IMR-90 (cell line): ENCODE data around the gene CHMP4B. TPM values are rescaled to one million over a fixed set of nuclear protein-coding genes. Genes with fewer than 3 reads are reported as not detected.

Source experiments
- ATAC-seq: fragments of 200-7000 bp; cut with Tn5 transposase; 2 replicates; pipeline ENCODE4 v1.9.1; 2020; ENCODE audit warnings: low read depth, mild to moderate bottlenecking, moderate library complexity
- BruUV-seq: library from RNA; stranded (reverse); fragments of 400-500 nt; replicated peaks from 2 replicates; lab custom pipeline; 2021; lab: Mats Ljungman, UMichigan
- CTCF ChIA-PET: fragments of 300-600 bp; formaldehyde crosslinking; extraction: SDS; loops from one replicate; lab custom pipeline; 2021; ENCODE audit warnings: antibody characterized with exemption; lab: Yijun Ruan, JAX
- POLR2A ChIA-PET: fragments of 300-600 bp; sonication (Branson Sonifier 250); formaldehyde crosslinking; loops from one replicate; lab custom pipeline; 2022; ENCODE audit warnings: antibody characterized with exemption; ENCODE audit not compliant: unreplicated experiment; lab: Charles Lee
- DNase-seq: peaks from one replicate; pipeline ENCODE4 v3.0.0; 2013
- H2AFZ ChIP-seq: replicated peaks from 2 replicates; pipeline ENCODE3; 2013; ENCODE audit warnings: low read length, mild to moderate bottlenecking; ENCODE audit not compliant: poor library complexity
- H2AK5ac ChIP-seq: 2 replicates; pipeline ENCODE4 v1.6.1; 2013; ENCODE audit warnings: low read depth, low read length, inconsistent platforms
- H2AK9ac ChIP-seq: replicated peaks from 2 replicates; pipeline ENCODE3; 2013; ENCODE audit warnings: mild to moderate bottlenecking, low read depth, low read length, moderate library complexity; ENCODE audit not compliant: poor library complexity
- H2BK120ac ChIP-seq: 2 replicates; pipeline ENCODE4 v1.6.1; 2013; ENCODE audit warnings: low read depth, low read length, inconsistent platforms
- H2BK15ac ChIP-seq: 3 replicates; pipeline ENCODE4 v1.6.1; 2013; ENCODE audit warnings: low read depth, low read length, inconsistent platforms
- H2BK20ac ChIP-seq: 2 replicates; pipeline ENCODE4 v1.6.1; 2013; ENCODE audit warnings: low read depth, mild to moderate bottlenecking, inconsistent platforms, low read length, moderate library complexity
- H2BK5ac ChIP-seq: 2 replicates; pipeline ENCODE4 v1.6.1; 2013; ENCODE audit warnings: mild to moderate bottlenecking, low read depth, low read length, inconsistent platforms; ENCODE audit not compliant: poor library complexity, severe bottlenecking
- H3K14ac ChIP-seq: replicated peaks from 2 replicates; pipeline ENCODE4 v1.6.1; 2013; ENCODE audit warnings: low read depth, low read length, inconsistent platforms
- H3K18ac ChIP-seq: 2 replicates; pipeline ENCODE4 v1.6.1; 2013; ENCODE audit warnings: low read depth, low read length, control low read depth
- H3K23ac ChIP-seq: 2 replicates; pipeline ENCODE4 v1.6.1; 2013; ENCODE audit warnings: low read depth, low read length, inconsistent platforms
- H3K27ac ChIP-seq: 2 replicates; pipeline ENCODE4 v1.5.1; 2013; ENCODE audit warnings: mild to moderate bottlenecking, control low read depth, low read length; ENCODE audit not compliant: insufficient read depth
- H3K27me3 ChIP-seq: 2 replicates; pipeline ENCODE4 v1.6.1; 2013; ENCODE audit warnings: low read length; ENCODE audit not compliant: control insufficient read depth, insufficient read depth
- H3K36me3 ChIP-seq: 2 replicates; pipeline ENCODE4 v1.6.1; 2013; ENCODE audit warnings: low read length, mixed read lengths; ENCODE audit not compliant: control insufficient read depth, insufficient read depth
- H3K4ac ChIP-seq: 2 replicates; pipeline ENCODE4 v1.6.1; 2013; ENCODE audit warnings: low read depth, low read length, inconsistent platforms
- H3K4me1 ChIP-seq: 2 replicates; pipeline ENCODE4 v1.6.1; 2013; ENCODE audit warnings: low read length, mixed read lengths; ENCODE audit not compliant: control insufficient read depth, insufficient read depth
- H3K4me2 ChIP-seq: 2 replicates; pipeline ENCODE4 v1.6.1; 2013; ENCODE audit warnings: low read depth, mild to moderate bottlenecking, control low read depth, low read length, moderate library complexity
- H3K4me3 ChIP-seq: 2 replicates; pipeline ENCODE4 v1.5.1; 2013; ENCODE audit warnings: low read depth, mild to moderate bottlenecking, control low read depth, low read length, moderate library complexity; ENCODE audit not compliant: insufficient read depth
- H3K56ac ChIP-seq: 2 replicates; pipeline ENCODE4 v1.6.1; 2013; ENCODE audit warnings: low read length, inconsistent platforms; ENCODE audit not compliant: insufficient read depth; ENCODE audit errors: extremely low read depth
- H3K79me1 ChIP-seq, 2 experiments: 2 replicates each; pipeline ENCODE4 v1.6.1; 2013; ENCODE audit warnings: low read length in 2 of 2, inconsistent platforms in 1 of 2, low read depth in 1 of 2
- H3K9ac ChIP-seq: 2 replicates; pipeline ENCODE4 v1.6.1; 2013; ENCODE audit warnings: low read depth, low read length, control low read depth
- H3K9me1 ChIP-seq: 2 replicates; pipeline ENCODE4 v1.6.1; 2013; ENCODE audit warnings: low read length, inconsistent platforms; ENCODE audit not compliant: insufficient read depth
- H3K9me3 ChIP-seq: 2 replicates; pipeline ENCODE4 v1.6.1; 2013; ENCODE audit warnings: low read length; ENCODE audit not compliant: control insufficient read depth, insufficient read depth
- H4K20me1 ChIP-seq: 2 replicates; pipeline ENCODE4 v1.6.1; 2013; ENCODE audit warnings: low read length, inconsistent platforms; ENCODE audit not compliant: insufficient read depth
- H4K5ac ChIP-seq: 2 replicates; pipeline ENCODE4 v1.6.1; 2013; ENCODE audit warnings: mild to moderate bottlenecking, low read depth, low read length, control low read depth
- H4K8ac ChIP-seq, 2 experiments: 2 replicates each; pipeline ENCODE4 v1.6.1; 2013; ENCODE audit warnings: low read depth in 2 of 2, low read length in 2 of 2, control low read depth in 1 of 2, inconsistent platforms in 1 of 2
- H4K91ac ChIP-seq: 2 replicates; pipeline ENCODE4 v1.6.1; 2013; ENCODE audit warnings: low read depth, low read length, inconsistent platforms; ENCODE audit not compliant: insufficient read depth
- RAD21 ChIP-seq: IDR thresholded peaks from 2 replicates; pipeline ENCODE4 v1.6.1; 2012; ENCODE audit warnings: low read length, improper control_type of control experiment
- dilution Hi-C: fragments of 300-500 bp; cut with HindIII; formaldehyde crosslinking; loops from one replicate; pipeline ENCODE4 v1.14.3; 2018; ENCODE audit warnings: low sequenced_read_pairs; ENCODE audit not compliant: unreplicated experiment
- in situ Hi-C: fragments of 300-500 bp; cut with MboI; formaldehyde crosslinking; loops from 3 replicates; pipeline ENCODE4 v1.14.3; 2019; ENCODE audit warnings: low sequenced_read_pairs, inconsistent platforms, mixed read lengths
- intact Hi-C: fragments of 100-400 bp; cut with micrococcal nuclease; formaldehyde crosslinking; loops from 2 replicates; pipeline ENCODE4 v1.10.0; 2022
- polyA plus RNA-seq, 3 experiments: library from polyadenylated mRNA; depleted of rRNA; stranded (reverse); fragments of >200 nt; gene quantifications; 2 replicates each; pipeline ENCODE4 v1.2.3, GENCODE V29; 2012; ENCODE audit warnings: low replicate concordance in 1 of 3
- total RNA-seq: library from RNA; depleted of rRNA; stranded (reverse); fragments of >200 nt; gene quantifications from 2 replicates; pipeline ENCODE4 v1.2.3, GENCODE V29; 2012

CHMP4B gene
- total and polyA plus RNA-seq, 2 of the 4 experiments (the other 2 are of a cell fraction) = 30.3 to 94.8 TPM

- Histone ChIP-seq H2BK20ac (no peak overlapping the region), H3K14ac (no peak overlapping the region), H3K9ac (no peak overlapping the region), H3K56ac (no peak overlapping the region), H4K20me1 (peaks cover 4% of the 10 kb centered on the region; the same call in 1 of the 2 replicates), H3K27me3 (no peaks in the 10 kb centered on the region), H3K9me1 (peaks cover 12% of the 10 kb centered on the region), H3K18ac (no peak overlapping the region), H3K9me3 (peaks cover 4% of the 10 kb centered on the region), H3K79me1 (peaks cover 0 to 3% of the 10 kb centered on the region in 2 experiments; a peak in 1 of 4 replicates), H3K36me3 (no peaks in the 10 kb centered on the region), H2BK5ac (no peak overlapping the region), H2AK5ac (0 out of 2 replicates have a peak overlapping the region, but pooled peaks have one; percentile 24), H3K4me2 (no peak overlapping the region), H4K8ac (no peak overlapping the region), H2AFZ (no peak overlapping the region), H3K27ac (no peak overlapping the region), H3K4me3 (no peak overlapping the region), H3K23ac (no peak overlapping the region), H4K91ac (no peak overlapping the region), H2AK9ac (no peak overlapping the region), H4K5ac (no peak overlapping the region), H3K4ac (no peak overlapping the region), H2BK120ac (no peak overlapping the region), H2BK15ac (no peak overlapping the region), H3K4me1 (peaks cover 19% of the 10 kb centered on the region)
- BruUV-seq = no TSS peak
- DNase-seq (no peak), ATAC-seq (no peak)
- no peak for TF ChIP-seq RAD21
- ChIA-PET CTCF (no interaction called here), POLR2A (no interaction called here)
- intact Hi-C loops = no loop called here
- dilution Hi-C loops = no loop called here
- in situ Hi-C loops = no loop called here
These were observed 78.2 kb downstream of the CHMP4B start for GRCh38 chr20:33889312-33889711.
